SK-N-SH treated with all-trans-retinoic acid at 6 μM for 48 hours (cell line): ENCODE data around the gene ZBTB47.

ENCODE experiments used
- ATAC-seq: fragments of 200-7000 bp; cut with Tn5 transposase; 3 replicates; pipeline ENCODE4 v1.9.1; 2020; ENCODE audit warnings: mild to moderate bottlenecking, moderate library complexity
- ARNTL ChIP-seq: fragments of 450-650 bp; formaldehyde crosslinking; IDR thresholded peaks from 2 replicates; pipeline ENCODE4 v1.5.0; 2020; ENCODE audit warnings: low read depth, mild to moderate bottlenecking, moderate library complexity, borderline replicate concordance
- BACH2 ChIP-seq: fragments of 250-450 bp; sonication (Bioruptor Pico); IDR thresholded peaks from 2 replicates; pipeline ENCODE4 v1.9.0; 2021; ENCODE audit warnings: mild to moderate bottlenecking, borderline replicate concordance
- CREB5 ChIP-seq: fragments of 250-450 bp; sonication (Bioruptor Pico); IDR thresholded peaks from 2 replicates; pipeline ENCODE4 v1.5.1; 2020; ENCODE audit warnings: low read depth, mild to moderate bottlenecking, moderate library complexity
- CSDC2 ChIP-seq: fragments of 250-450 bp; sonication (Bioruptor Pico); IDR thresholded peaks from 2 replicates; pipeline ENCODE4 v1.5.0; 2020; ENCODE audit warnings: mild to moderate bottlenecking, moderate library complexity
- ESRRG ChIP-seq: fragments of 250-450 bp; sonication (Bioruptor Pico); IDR thresholded peaks from 2 replicates; pipeline ENCODE4 v1.6.1; 2021; ENCODE audit warnings: mild to moderate bottlenecking
- GLIS3 ChIP-seq: fragments of 250-450 bp; sonication (Bioruptor Pico); IDR thresholded peaks from 2 replicates; pipeline ENCODE4 v1.5.0; 2020; ENCODE audit warnings: mild to moderate bottlenecking, moderate library complexity
- ISL1 ChIP-seq: fragments of 250-450 bp; sonication (Bioruptor Pico); IDR thresholded peaks from 2 replicates; pipeline ENCODE4 v2.1.2; 2022; ENCODE audit warnings: mild to moderate bottlenecking, moderate library complexity
- OSR1 ChIP-seq: fragments of 250-450 bp; sonication (Bioruptor Pico); IDR thresholded peaks from 2 replicates; pipeline ENCODE4 v1.8.0; 2022; ENCODE audit warnings: moderate library complexity, mild to moderate bottlenecking, inconsistent platforms
- PATZ1 ChIP-seq: fragments of 250-450 bp; sonication (Bioruptor Pico); IDR thresholded peaks from 2 replicates; pipeline ENCODE4 v1.8.0; 2020; ENCODE audit warnings: mild to moderate bottlenecking, moderate library complexity, borderline replicate concordance
- RARB ChIP-seq: fragments of 250-450 bp; sonication (Bioruptor Pico); IDR thresholded peaks from 2 replicates; pipeline ENCODE4 v1.8.0; 2021; ENCODE audit warnings: mild to moderate bottlenecking, moderate library complexity
- SNAI2 ChIP-seq: fragments of 250-450 bp; sonication (Bioruptor Pico); IDR thresholded peaks from 2 replicates; pipeline ENCODE4 v1.5.0; 2020; ENCODE audit warnings: mild to moderate bottlenecking, moderate library complexity
- TCF4 ChIP-seq: fragments of 250-450 bp; sonication (Bioruptor Pico); IDR thresholded peaks from 2 replicates; pipeline ENCODE4 v1.8.0; 2021; ENCODE audit warnings: mild to moderate bottlenecking, moderate library complexity, borderline replicate concordance
- TSHZ2 ChIP-seq: fragments of 250-450 bp; sonication (Bioruptor Pico); IDR thresholded peaks from 2 replicates; pipeline ENCODE4 v1.5.0; 2020; ENCODE audit warnings: mild to moderate bottlenecking, moderate library complexity
- ZC3H10 ChIP-seq: fragments of 250-450 bp; sonication (Bioruptor Pico); IDR thresholded peaks from 2 replicates; pipeline ENCODE4 v1.5.1; 2021; ENCODE audit warnings: mild to moderate bottlenecking, moderate library complexity
- ZFP3 ChIP-seq: fragments of 250-450 bp; sonication (Bioruptor Pico); IDR thresholded peaks from 2 replicates; pipeline ENCODE4 v1.5.0; 2020; ENCODE audit warnings: mild to moderate bottlenecking, moderate library complexity
- ZFP30 ChIP-seq: fragments of 450-650 bp; formaldehyde crosslinking; IDR thresholded peaks from 2 replicates; pipeline ENCODE4 v1.5.0; 2022; ENCODE audit warnings: mild to moderate bottlenecking, moderate library complexity
- ZNF565 ChIP-seq: fragments of 450-650 bp; formaldehyde crosslinking; conservative IDR thresholded peaks from 2 replicates; pipeline ENCODE4 v1.5.0; 2020; ENCODE audit warnings: low read depth, mild to moderate bottlenecking, moderate library complexity
- ZNF70 ChIP-seq: fragments of 450-650 bp; formaldehyde crosslinking; IDR thresholded peaks from 2 replicates; pipeline ENCODE4 v1.5.0; 2020; ENCODE audit warnings: mild to moderate bottlenecking, moderate library complexity
- ZNF8 ChIP-seq: fragments of 450-650 bp; formaldehyde crosslinking; IDR thresholded peaks from 2 replicates; pipeline ENCODE4 v1.5.0; 2020; ENCODE audit warnings: mild to moderate bottlenecking, moderate library complexity
- TF ChIP-seq, protein P1 (sequence below): fragments of 250-450 bp; sonication (Bioruptor Pico); IDR thresholded peaks from 2 replicates; pipeline ENCODE4 v1.5.1; 2021; ENCODE audit warnings: mild to moderate bottlenecking, moderate library complexity
- TF ChIP-seq, protein P2 (sequence below): fragments of 250-450 bp; sonication (Bioruptor Pico); IDR thresholded peaks from 2 replicates; pipeline ENCODE4 v1.8.0; 2021; ENCODE audit warnings: low read depth, mild to moderate bottlenecking, moderate library complexity, borderline replicate concordance

The ZBTB47 gene

DNA sequence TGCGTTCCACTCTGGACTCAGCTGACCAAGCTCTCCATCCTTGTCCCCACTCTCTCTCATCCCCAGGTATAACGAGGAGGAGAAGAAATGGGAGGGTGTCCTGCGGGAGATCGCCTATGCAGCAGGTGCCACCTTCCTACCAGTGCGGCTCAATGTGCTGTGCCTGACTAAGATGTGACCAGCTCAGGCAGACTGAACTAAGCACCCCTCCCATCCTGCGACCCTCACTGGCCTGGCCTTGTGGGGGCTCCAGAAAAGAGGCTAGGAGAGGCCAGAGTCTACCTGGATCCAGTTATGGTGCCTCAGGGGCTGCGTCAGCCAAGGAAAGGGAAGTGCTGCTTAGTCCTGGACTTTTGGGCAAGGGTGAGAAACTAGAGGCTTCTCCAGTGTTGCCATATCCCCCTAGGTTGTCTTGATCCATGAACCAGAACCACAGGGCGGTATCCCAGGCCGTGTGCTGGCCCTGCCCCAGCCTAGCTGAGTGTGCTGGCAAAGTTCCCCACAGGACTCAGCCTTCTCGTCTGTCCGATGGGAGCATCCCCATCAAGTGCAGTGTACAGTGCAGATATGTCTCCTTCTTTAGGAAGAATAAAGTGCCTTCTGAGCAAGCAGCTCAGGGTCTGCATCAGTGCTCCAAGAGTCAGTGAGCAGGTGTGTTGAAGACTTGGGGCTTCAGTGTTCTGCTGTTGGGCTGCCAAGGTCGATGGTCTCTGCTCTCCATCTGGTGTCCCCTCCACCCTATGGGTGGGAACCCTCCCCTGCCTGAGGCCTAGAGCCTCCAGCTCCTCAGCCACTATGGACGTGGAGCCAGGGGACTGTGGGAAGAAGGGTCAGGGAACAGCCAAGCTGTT, 38.5 kb downstream of the ZBTB47 start:
- TF ChIP-seq ISL1 (CRISPR knock-in tag) = no peak
- TF ChIP-seq CREB5 (CRISPR knock-in tag) = no peak
- TF ChIP-seq, protein P1, sequence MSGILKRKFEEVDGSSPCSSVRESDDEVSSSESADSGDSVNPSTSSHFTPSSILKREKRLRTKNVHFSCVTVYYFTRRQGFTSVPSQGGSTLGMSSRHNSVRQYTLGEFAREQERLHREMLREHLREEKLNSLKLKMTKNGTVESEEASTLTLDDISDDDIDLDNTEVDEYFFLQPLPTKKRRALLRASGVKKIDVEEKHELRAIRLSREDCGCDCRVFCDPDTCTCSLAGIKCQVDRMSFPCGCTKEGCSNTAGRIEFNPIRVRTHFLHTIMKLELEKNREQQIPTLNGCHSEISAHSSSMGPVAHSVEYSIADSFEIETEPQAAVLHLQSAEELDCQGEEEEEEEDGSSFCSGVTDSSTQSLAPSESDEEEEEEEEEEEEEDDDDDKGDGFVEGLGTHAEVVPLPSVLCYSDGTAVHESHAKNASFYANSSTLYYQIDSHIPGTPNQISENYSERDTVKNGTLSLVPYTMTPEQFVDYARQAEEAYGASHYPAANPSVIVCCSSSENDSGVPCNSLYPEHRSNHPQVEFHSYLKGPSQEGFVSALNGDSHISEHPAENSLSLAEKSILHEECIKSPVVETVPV (CRISPR knock-in tag) = no peak
- no peak for TF ChIP-seq GLIS3 (CRISPR knock-in tag)
- no peak for TF ChIP-seq RARB (CRISPR knock-in tag)
- TF ChIP-seq OSR1 (CRISPR knock-in tag) = no peak
- TF ChIP-seq TSHZ2 (CRISPR knock-in tag) = no peak
- TF ChIP-seq ARNTL (CRISPR knock-in tag) = no peak
- TF ChIP-seq ZNF8 (CRISPR knock-in tag) = no peak
- no peak for ATAC-seq

GRCh38 chr3:42692667-42693529, 39.4 kb downstream of the ZBTB47 start:
- TF ChIP-seq ESRRG (CRISPR knock-in tag) = no peak
- TF ChIP-seq, protein P2, sequence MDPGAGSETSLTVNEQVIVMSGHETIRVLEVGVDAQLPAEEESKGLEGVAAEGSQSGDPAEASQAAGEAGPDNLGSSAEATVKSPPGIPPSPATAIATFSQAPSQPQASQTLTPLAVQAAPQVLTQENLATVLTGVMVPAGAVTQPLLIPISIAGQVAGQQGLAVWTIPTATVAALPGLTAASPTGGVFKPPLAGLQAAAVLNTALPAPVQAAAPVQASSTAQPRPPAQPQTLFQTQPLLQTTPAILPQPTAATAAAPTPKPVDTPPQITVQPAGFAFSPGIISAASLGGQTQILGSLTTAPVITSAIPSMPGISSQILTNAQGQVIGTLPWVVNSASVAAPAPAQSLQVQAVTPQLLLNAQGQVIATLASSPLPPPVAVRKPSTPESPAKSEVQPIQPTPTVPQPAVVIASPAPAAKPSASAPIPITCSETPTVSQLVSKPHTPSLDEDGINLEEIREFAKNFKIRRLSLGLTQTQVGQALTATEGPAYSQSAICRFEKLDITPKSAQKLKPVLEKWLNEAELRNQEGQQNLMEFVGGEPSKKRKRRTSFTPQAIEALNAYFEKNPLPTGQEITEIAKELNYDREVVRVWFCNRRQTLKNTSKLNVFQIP (CRISPR knock-in tag) = no peak
- no peak for TF ChIP-seq ZFP30
- TF ChIP-seq, protein P1 (CRISPR knock-in tag) = no peak
- no peak for TF ChIP-seq CSDC2
- no peak for TF ChIP-seq CREB5 (CRISPR knock-in tag)
- TF ChIP-seq TSHZ2 (CRISPR knock-in tag) = no peak
- TF ChIP-seq ZFP3 (CRISPR knock-in tag) = no peak
- no peak for TF ChIP-seq SNAI2 (CRISPR knock-in tag)
- no peak for TF ChIP-seq ZNF70 (CRISPR knock-in tag)
- no peak for TF ChIP-seq BACH2 (CRISPR knock-in tag)
- no peak for TF ChIP-seq ZNF565 (CRISPR knock-in tag)
- TF ChIP-seq OSR1 (CRISPR knock-in tag) = no peak
- no peak for TF ChIP-seq TCF4 (CRISPR knock-in tag)
- no peak for TF ChIP-seq GLIS3 (CRISPR knock-in tag)
- TF ChIP-seq PATZ1 (CRISPR knock-in tag) = no peak
- no peak for TF ChIP-seq ZC3H10 (CRISPR knock-in tag)
- TF ChIP-seq ZNF8 (CRISPR knock-in tag) = no peak
- TF ChIP-seq ARNTL (CRISPR knock-in tag) = no peak
- TF ChIP-seq, all 23 proteins: peak for 0
- ATAC-seq = no peak
